Measurements from ENCODE around the gene PLEKHG4B.
"Not testable (repeated sequence)": the region's sequence is repeated elsewhere in the genome, so short reads cannot be mapped to it uniquely, and the experiment has no call there.

Gene PLEKHG4B

GRCh38 chr5:197892-198489 lies 106.0 kb downstream of the PLEKHG4B start:
- DNase-seq (ENCODE audit: extremely low read depth in 1 of 2, low read depth in 1 of 2), result no peak

GRCh38 chr5:198516-199196 lies 106.7 kb downstream of the PLEKHG4B start:
- no peak for DNase-seq (ENCODE audit: extremely low read depth in 1 of 2, low read depth in 1 of 2)

- no peak for DNase-seq (ENCODE audit: extremely low read depth in 1 of 2, low read depth in 1 of 2)
Measured at GRCh38 chr5:199197-199949, 107.4 kb downstream of the PLEKHG4B start.

GRCh38 chr5:199950-200645 lies 108.1 kb downstream of the PLEKHG4B start:
- no peak for DNase-seq (ENCODE audit: extremely low read depth in 1 of 2, low read depth in 1 of 2)

DNA sequence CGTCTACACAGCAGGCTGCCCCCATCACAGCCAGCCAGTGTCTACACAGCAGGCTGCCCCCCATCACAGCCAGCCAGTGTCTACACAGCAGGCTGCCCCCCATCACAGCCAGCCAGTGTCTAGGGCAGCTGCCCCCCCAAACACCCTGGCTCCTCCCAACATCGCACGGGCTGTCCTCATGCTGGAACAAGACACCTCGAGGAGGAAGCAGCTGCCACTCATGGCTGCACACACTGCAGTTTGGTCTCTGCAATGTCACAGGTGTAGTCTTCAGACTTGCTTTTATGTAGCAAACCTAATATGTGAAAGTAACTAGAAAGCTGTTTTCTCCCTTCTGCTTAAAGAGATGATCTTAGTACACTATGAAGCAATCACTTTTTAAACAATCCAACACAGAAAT lies 109.0 kb downstream of the PLEKHG4B start:
- no peak for DNase-seq (ENCODE audit: extremely low read depth in 1 of 2, low read depth in 1 of 2)

- DNase-seq (ENCODE audit: extremely low read depth in 1 of 2, low read depth in 1 of 2), result no peak
Measured at GRCh38 chr5:201672-202071, 109.7 kb downstream of the PLEKHG4B start.

- DNase-seq (ENCODE audit: extremely low read depth in 1 of 2, low read depth in 1 of 2), result no peak
Measured at GRCh38 chr5:203246-203930, 111.4 kb downstream of the PLEKHG4B start.

GRCh38 chr5:204001-204400 lies 112.0 kb downstream of the PLEKHG4B start:
- DNase-seq (ENCODE audit: extremely low read depth in 1 of 2, low read depth in 1 of 2), result no peak

DNA sequence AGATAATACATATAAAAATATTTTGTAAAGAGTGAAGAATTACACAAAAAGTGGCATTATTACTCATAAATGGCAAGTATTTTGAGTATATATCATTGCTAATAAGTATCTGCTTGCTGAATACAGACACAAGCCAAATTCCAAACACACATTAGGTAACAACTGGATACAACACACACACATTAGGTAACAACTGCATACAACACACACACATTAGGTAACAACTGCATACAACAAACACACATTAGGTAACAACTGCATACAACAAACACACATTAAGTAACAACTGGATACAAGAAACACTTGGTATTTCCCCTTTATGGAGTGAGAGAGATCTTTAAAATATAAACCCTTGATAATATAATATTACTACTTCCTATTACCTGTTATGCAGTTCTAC lies 112.5 kb downstream of the PLEKHG4B start:
- no peak for DNase-seq (ENCODE audit: extremely low read depth in 1 of 2, low read depth in 1 of 2)

- no peak for DNase-seq (ENCODE audit: extremely low read depth in 1 of 2, low read depth in 1 of 2)
Measured at GRCh38 chr5:204966-205670, 113.2 kb downstream of the PLEKHG4B start.

- no peak for DNase-seq (ENCODE audit: extremely low read depth in 1 of 2, low read depth in 1 of 2)
Measured at GRCh38 chr5:206406-206805, 114.4 kb downstream of the PLEKHG4B start.

- DNase-seq (ENCODE audit: extremely low read depth in 1 of 2, low read depth in 1 of 2), result no peak
Measured at GRCh38 chr5:206927-207536, 115.1 kb downstream of the PLEKHG4B start.

GRCh38 chr5:207599-207998 lies 115.6 kb downstream of the PLEKHG4B start:
- DNase-seq (ENCODE audit: extremely low read depth in 1 of 2, low read depth in 1 of 2), result no peak

- no peak for DNase-seq (ENCODE audit: extremely low read depth in 1 of 2, low read depth in 1 of 2)
Measured at GRCh38 chr5:208449-209114, 116.6 kb downstream of the PLEKHG4B start.

GRCh38 chr5:213803-214395 lies 121.9 kb downstream of the PLEKHG4B start:
- DNase-seq (ENCODE audit: extremely low read depth in 1 of 2, low read depth in 1 of 2), result no peak

- not testable (repeated sequence) for DNase-seq (ENCODE audit: extremely low read depth in 1 of 2, low read depth in 1 of 2)
Measured at GRCh38 chr5:215256-215655, 123.3 kb downstream of the PLEKHG4B start.

- not testable (repeated sequence) for DNase-seq (ENCODE audit: extremely low read depth in 1 of 2, low read depth in 1 of 2)
Measured at GRCh38 chr5:216076-216475, 124.1 kb downstream of the PLEKHG4B start.

- peak; percentile 94 to 96 for DNase-seq (ENCODE audit: extremely low read depth in 1 of 2, low read depth in 1 of 2)
Measured at GRCh38 chr5:217494-218456, 125.8 kb downstream of the PLEKHG4B start, which contains the start of the genes CCDC127 and SDHA. Gene CCDC127, minus strand, starts transcription at chr5:218153. Its CDS starts 1,304 bp downstream, at chr5:216849. Gene SDHA, plus strand, starts transcription at chr5:218320. Its CDS starts 36 bp downstream, at chr5:218356.
